HEK293 (cell line): ENCODE data around the gene TDP2.
A peak's percentile ranks its signal among the peaks of the same experiment; 100 is the strongest.

Source experiments
- CTCF ChIA-PET: fragments of 350-600 bp; formaldehyde crosslinking; extraction: SDS; loops from one replicate; lab custom pipeline; 2021; ENCODE audit warnings: antibody characterized with exemption; lab: Yijun Ruan, JAX
- POLR2A ChIA-PET: fragments of 300-600 bp; formaldehyde crosslinking; extraction: SDS; loops from one replicate; lab custom pipeline; 2020; ENCODE audit warnings: antibody characterized with exemption, inconsistent platforms; lab: Yijun Ruan, JAX
- H3K27ac ChIP-seq: fragments of 200-500 bp; sonication (Bioruptor generic); 2 replicates; pipeline ENCODE4 v1.5.1; 2014; ENCODE audit warnings: low read depth, low read length, control low read depth, inconsistent platforms; ENCODE audit errors: extremely low read depth
- H3K36me3 ChIP-seq, 2 experiments: fragments of 200-500 bp in 1 of 2; sonication (Bioruptor generic) in 1 of 2; 1 replicate in 1 of 2; 2 replicates in 1 of 2; pipeline ENCODE4 v1.5.1; 2014 to 2017; ENCODE audit warnings: inconsistent platforms in 2 of 2, low read length in 2 of 2; ENCODE audit not compliant: control insufficient read depth in 2 of 2, insufficient read depth in 1 of 2
- H3K4me1 ChIP-seq: fragments of 200-500 bp; sonication (Bioruptor generic); 2 replicates; pipeline ENCODE4 v1.5.1; 2014; ENCODE audit warnings: mild to moderate bottlenecking, low read length, inconsistent platforms; ENCODE audit not compliant: control insufficient read depth, insufficient read depth
- H3K4me3 ChIP-seq: 2 replicates; pipeline ENCODE4 v1.5.1; 2011; ENCODE audit warnings: low read depth, mild to moderate bottlenecking, control low read depth, low read length, moderate library complexity
- H3K9me3 ChIP-seq: fragments of 200-500 bp; sonication (Bioruptor generic); 2 replicates; pipeline ENCODE4 v1.5.1; 2014; ENCODE audit warnings: low read depth, low read length, inconsistent platforms; ENCODE audit not compliant: control insufficient read depth, insufficient read depth
- GLI4 ChIP-seq: fragments of 450-650 bp; formaldehyde crosslinking; IDR thresholded peaks from 2 replicates; pipeline ENCODE4 v1.5.1; 2016; ENCODE audit warnings: missing biosample characterization, missing genetic modification characterization
- PBX3 ChIP-seq: sonication (generic); formaldehyde crosslinking; IDR thresholded peaks from 2 replicates; pipeline ENCODE4 v1.8.1; 2022; ENCODE audit warnings: mild to moderate bottlenecking, moderate library complexity, missing genetic modification reagents
- REST ChIP-seq: fragments of 450-650 bp; formaldehyde crosslinking; IDR thresholded peaks from 2 replicates; pipeline ENCODE4 v1.5.1; 2016; ENCODE audit warnings: missing biosample characterization, missing genetic modification characterization
- ZBTB1 ChIP-seq: fragments of 450-650 bp; formaldehyde crosslinking; IDR thresholded peaks from 2 replicates; pipeline ENCODE4 v1.5.1; 2016; ENCODE audit warnings: missing biosample characterization, missing genetic modification characterization
- ZBTB21 ChIP-seq: fragments of 450-650 bp; formaldehyde crosslinking; IDR thresholded peaks from 2 replicates; pipeline ENCODE4 v1.5.1; 2017; ENCODE audit warnings: missing biosample characterization, missing genetic modification characterization
- ZNF169 ChIP-seq: fragments of 450-650 bp; formaldehyde crosslinking; IDR thresholded peaks from 2 replicates; pipeline ENCODE4 v1.5.1; 2016; ENCODE audit warnings: missing biosample characterization, missing genetic modification characterization
- ZNF174 ChIP-seq: fragments of 450-650 bp; formaldehyde crosslinking; IDR thresholded peaks from 2 replicates; pipeline ENCODE4 v1.5.0; 2017; ENCODE audit warnings: missing biosample characterization, mild to moderate bottlenecking, missing genetic modification characterization
- ZNF214 ChIP-seq: fragments of 450-650 bp; formaldehyde crosslinking; IDR thresholded peaks from 2 replicates; pipeline ENCODE4 v1.5.1; 2017; ENCODE audit warnings: missing biosample characterization, mild to moderate bottlenecking, missing genetic modification characterization, borderline replicate concordance
- ZNF221 ChIP-seq: fragments of 450-650 bp; formaldehyde crosslinking; IDR thresholded peaks from 2 replicates; pipeline ENCODE4 v1.5.1; 2017; ENCODE audit warnings: missing biosample characterization, missing genetic modification characterization, borderline replicate concordance
- ZNF335 ChIP-seq: fragments of 450-650 bp; formaldehyde crosslinking; conservative IDR thresholded peaks from 2 replicates; pipeline ENCODE4 v1.5.1; 2016; ENCODE audit warnings: missing biosample characterization, missing genetic modification characterization
- ZNF350 ChIP-seq: fragments of 450-650 bp; formaldehyde crosslinking; IDR thresholded peaks from 2 replicates; pipeline ENCODE4 v1.5.0; 2017; ENCODE audit warnings: missing biosample characterization, mild to moderate bottlenecking, missing genetic modification characterization
- ZNF362 ChIP-seq: fragments of 450-650 bp; formaldehyde crosslinking; IDR thresholded peaks from 2 replicates; pipeline ENCODE4 v1.5.1; 2016; ENCODE audit warnings: missing biosample characterization, missing genetic modification characterization
- ZNF404 ChIP-seq: fragments of 450-650 bp; formaldehyde crosslinking; IDR thresholded peaks from 2 replicates; pipeline ENCODE4 v1.5.1; 2017; ENCODE audit warnings: missing biosample characterization, missing genetic modification characterization
- ZNF449 ChIP-seq: fragments of 450-650 bp; formaldehyde crosslinking; IDR thresholded peaks from 2 replicates; pipeline ENCODE4 v1.5.1; 2017; ENCODE audit warnings: missing biosample characterization, mild to moderate bottlenecking, missing genetic modification characterization, moderate library complexity
- ZNF48 ChIP-seq: fragments of 450-650 bp; formaldehyde crosslinking; IDR thresholded peaks from 2 replicates; pipeline ENCODE4 v1.5.1; 2016; ENCODE audit warnings: missing biosample characterization, missing genetic modification characterization
- ZNF521 ChIP-seq: fragments of 450-650 bp; formaldehyde crosslinking; IDR thresholded peaks from 2 replicates; pipeline ENCODE4 v1.5.1; 2017; ENCODE audit warnings: missing biosample characterization, mild to moderate bottlenecking, missing genetic modification characterization
- ZNF555 ChIP-seq: fragments of 450-650 bp; formaldehyde crosslinking; conservative IDR thresholded peaks from 2 replicates; pipeline ENCODE4 v1.5.1; 2017; ENCODE audit warnings: missing biosample characterization, mild to moderate bottlenecking, missing genetic modification characterization, inconsistent platforms
- ZNF610 ChIP-seq: fragments of 450-650 bp; formaldehyde crosslinking; IDR thresholded peaks from 2 replicates; pipeline ENCODE4 v1.5.1; 2016; ENCODE audit warnings: missing biosample characterization, missing genetic modification characterization, borderline replicate concordance
- ZNF747 ChIP-seq: fragments of 450-650 bp; formaldehyde crosslinking; IDR thresholded peaks from 2 replicates; pipeline ENCODE4 v1.5.1; 2016; ENCODE audit warnings: missing biosample characterization, missing genetic modification characterization

TDP2 gene

GRCh38 chr6:24666097-24666640, 530 bp downstream of the TDP2 start:
- H3K4me3 ChIP-seq: peak overlapping the region; percentile 93
- ChIA-PET POLR2A (interaction anchor here (0.5 to 2.6 kb wide), 10 partner anchors 17 to 171 kb away, joined by 3 to 28 read pairs (median 6); partner anchors contain the start of genes ALDH5A1, C6orf62, GMNN and KIAA0319), CTCF (interaction anchor here (0.6 to 2.9 kb wide), 9 partner anchors 18 to 235 kb away, joined by 3 to 31 read pairs (median 3); no protein-coding TSS in a partner anchor)
- peak overlapping the region; percentile 71 for H3K27ac ChIP-seq
- peaks cover 9 to 33% of the 10 kb centered on the region in 2 experiments; a peak in 2 of 3 replicates for H3K36me3 ChIP-seq
- H3K4me1 ChIP-seq: no peaks in the 10 kb centered on the region; the same call in 1 of the 2 replicates
- no peaks in the 10 kb centered on the region for H3K9me3 ChIP-seq
- TF ChIP-seq ZNF449 (tag by site-specific recombination): no peak
- peak; percentile 74 for TF ChIP-seq ZNF335 (tag by site-specific recombination)
- TF ChIP-seq ZBTB21 (tag by site-specific recombination): no peak
- peak; percentile 87; the same call in 1 of the 2 replicates for TF ChIP-seq PBX3 (CRISPR knock-in tag)
- no peak for TF ChIP-seq ZNF610 (tag by site-specific recombination)

GRCh38 chr6:24664046-24664987, 2.4 kb downstream of the TDP2 start:
- Histone ChIP-seq H3K36me3 (peaks cover 9 to 33% of the 10 kb centered on the region in 2 experiments; a peak in 2 of 3 replicates), H3K27ac (no peak overlapping the region), H3K9me3 (no peaks in the 10 kb centered on the region), H3K4me1 (no peaks in the 10 kb centered on the region; the same call in 1 of the 2 replicates), H3K4me3 (no peak overlapping the region)
- TF ChIP-seq REST (tag by site-specific recombination) (no peak), ZNF350 (tag by site-specific recombination) (no peak), ZNF521 (tag by site-specific recombination) (no peak), GLI4 (tag by site-specific recombination) (no peak), ZNF169 (no peak), ZNF362 (no peak), ZNF747 (tag by site-specific recombination) (no peak), ZNF48 (tag by site-specific recombination) (no peak), ZNF404 (tag by site-specific recombination) (no peak), ZNF335 (tag by site-specific recombination) (no peak), ZNF214 (tag by site-specific recombination) (no peak), ZNF221 (tag by site-specific recombination) (no peak), ZNF555 (tag by site-specific recombination) (no peak), ZBTB1 (tag by site-specific recombination) (no peak), ZNF174 (tag by site-specific recombination) (no peak)
- ChIA-PET POLR2A (interaction anchor here (1.2 kb wide), 1 partner anchor 169 kb away, joined by 3 read pairs; the partner anchor contains the start of gene ALDH5A1), CTCF (interaction anchor here (0.6 to 1.2 kb wide), 3 partner anchors 141 to 321 kb away, joined by 3 to 4 read pairs (median 3); no protein-coding TSS in a partner anchor)
